GM12878 (cell line): Measurements from ENCODE around the gene FOXN4. TPM values are rescaled to one million over a fixed set of nuclear protein-coding genes. Genes with fewer than 3 reads are reported as not detected.

ENCODE experiments used
- ATAC-seq: fragments of 200-7000 bp; cut with Tn5 transposase; 3 replicates; pipeline ENCODE4 v1.9.1; 2020; ENCODE audit warnings: mild to moderate bottlenecking, moderate library complexity
- BruUV-seq: library from RNA; stranded (reverse); fragments of 400-500 nt; replicated peaks from 2 replicates; lab custom pipeline; 2021; lab: Mats Ljungman, UMichigan
- CTCF ChIA-PET: fragments of 300-600 bp; sonication (Branson Sonifier 250); formaldehyde crosslinking; extraction: SDS; loops from one replicate; lab custom pipeline; 2021; ENCODE audit warnings: inconsistent platforms; lab: Yijun Ruan, JAX
- POLR2A ChIA-PET: fragments of 350-600 bp; formaldehyde crosslinking; extraction: SDS; loops from one replicate; lab custom pipeline; 2021; ENCODE audit warnings: inconsistent platforms; lab: Charles Lee
- RAD21 ChIA-PET: fragments of 300-600 bp; sonication (Branson Sonifier 250); formaldehyde crosslinking; loops from one replicate; lab custom pipeline; 2023; ENCODE audit warnings: antibody characterized with exemption; ENCODE audit not compliant: unreplicated experiment; lab: Charles Lee
- SMC1A ChIA-PET: fragments of 300-600 bp; sonication (Branson Sonifier 250); formaldehyde crosslinking; loops from one replicate; lab custom pipeline; 2023; ENCODE audit not compliant: unreplicated experiment, uncharacterized antibody; lab: Charles Lee
- DNase-seq: peaks from one replicate; pipeline ENCODE4 v3.0.0-alpha.2; 2011; ENCODE audit warnings: low read depth, low spot score
- FAIRE-seq: peaks from 3 replicates; lab custom pipeline; 2011; peaks lifted over from hg19 to GRCh38; lab: Jason Lieb, UNC
- H2AFZ ChIP-seq: 2 replicates; pipeline ENCODE4 v1.6.0; 2011; ENCODE audit warnings: low read depth, low read length, control low read depth; ENCODE audit not compliant: control insufficient read depth
- H3K27ac ChIP-seq: 2 replicates; pipeline ENCODE4 v1.5.1; 2011; ENCODE audit warnings: control low read depth; ENCODE audit not compliant: control insufficient read depth, insufficient read depth
- H3K27me3 ChIP-seq, 2 experiments: replicated peaks in 1 of 2; 2 replicates each; pipeline versions ENCODE4 v1.6.0 to v1.6.1; 2011; ENCODE audit warnings: low read length in 1 of 2; ENCODE audit not compliant: control insufficient read depth in 2 of 2, insufficient read depth in 2 of 2
- H3K36me3 ChIP-seq, 2 experiments: 2 replicates each; pipeline ENCODE4 v1.5.1; 2011; ENCODE audit warnings: low read length in 1 of 2; ENCODE audit not compliant: control insufficient read depth in 2 of 2, insufficient read depth in 2 of 2
- H3K4me1 ChIP-seq: 2 replicates; pipeline ENCODE4 v1.6.1; 2011; ENCODE audit warnings: mild to moderate bottlenecking, low read length, moderate library complexity, mixed read lengths; ENCODE audit not compliant: control insufficient read depth, insufficient read depth
- H3K4me2 ChIP-seq: 2 replicates; pipeline ENCODE4 v1.6.0; 2011; ENCODE audit warnings: control low read depth; ENCODE audit not compliant: control insufficient read depth, insufficient read depth
- H3K4me3 ChIP-seq: fragments of 200-600 bp; sonication (generic); 2 replicates; pipeline ENCODE4 v1.5.1; 2016
- H3K79me2 ChIP-seq: 2 replicates; pipeline ENCODE4 v1.6.0; 2011; ENCODE audit warnings: low read length; ENCODE audit not compliant: control insufficient read depth, insufficient read depth
- H3K9ac ChIP-seq: 2 replicates; pipeline ENCODE4 v1.8.0; 2011; ENCODE audit warnings: low read length, control low read depth, mixed read lengths; ENCODE audit not compliant: control insufficient read depth, insufficient read depth
- H3K9me3 ChIP-seq: replicated peaks from 3 replicates; pipeline ENCODE4 v1.5.1; 2011; ENCODE audit warnings: mild to moderate bottlenecking, low read length; ENCODE audit not compliant: control insufficient read depth, insufficient read depth
- H4K20me1 ChIP-seq: 2 replicates; pipeline ENCODE4 v1.6.0; 2011; ENCODE audit not compliant: control insufficient read depth, insufficient read depth
- ETV6 ChIP-seq, 2 experiments: fragments of 450-650 bp in 1 of 2; IDR thresholded peaks in 1 of 2; conservative IDR thresholded peaks in 1 of 2; 2 replicates each; pipeline ENCODE4 v1.6.1; 2014; ENCODE audit warnings: antibody characterized with exemption in 1 of 2, borderline replicate concordance in 1 of 2, low read depth in 1 of 2, mild to moderate bottlenecking in 1 of 2, moderate library complexity in 1 of 2
- HCFC1 ChIP-seq: fragments of 150-350 bp; IDR thresholded peaks from 2 replicates; pipeline ENCODE4 v1.6.1; 2014; ENCODE audit warnings: low read length
- IRF4 ChIP-seq: IDR thresholded peaks from 2 replicates; pipeline ENCODE4 v1.6.1; 2011; ENCODE audit warnings: low read depth, low read length
- MTA3 ChIP-seq: IDR thresholded peaks from 2 replicates; pipeline ENCODE4 v1.6.1; 2012; ENCODE audit warnings: low read length, inconsistent platforms, borderline replicate concordance
- NFIC ChIP-seq: IDR thresholded peaks from 2 replicates; pipeline ENCODE4 v1.6.1; 2012; ENCODE audit warnings: low read depth, mild to moderate bottlenecking, inconsistent platforms, low read length, moderate library complexity
- PAX8 ChIP-seq: fragments of 450-650 bp; IDR thresholded peaks from 2 replicates; pipeline ENCODE4 v1.6.1; 2017; ENCODE audit warnings: mild to moderate bottlenecking, moderate library complexity
- RAD21 ChIP-seq: IDR thresholded peaks from 2 replicates; pipeline ENCODE4 v1.6.1; 2011; ENCODE audit warnings: mild to moderate bottlenecking, low read depth, low read length, moderate library complexity; ENCODE audit not compliant: insufficient read depth
- TARDBP ChIP-seq: IDR thresholded peaks from 2 replicates; pipeline ENCODE4 v1.6.1; 2016; ENCODE audit warnings: borderline replicate concordance
- TBL1XR1 ChIP-seq: IDR thresholded peaks from 2 replicates; pipeline ENCODE4 v1.6.1; 2012; ENCODE audit warnings: low read depth, low read length, improper control_type of control experiment
- WRNIP1 ChIP-seq: IDR thresholded peaks from 2 replicates; pipeline ENCODE4 v1.6.1; 2011; ENCODE audit warnings: low read depth, low read length, improper control_type of control experiment, borderline replicate concordance
- YBX1 ChIP-seq: fragments of 450-650 bp; IDR thresholded peaks from 2 replicates; pipeline ENCODE4 v1.6.1; 2016; ENCODE audit warnings: antibody characterized with exemption
- ZBED1 ChIP-seq: IDR thresholded peaks from 2 replicates; pipeline ENCODE4 v1.6.1; 2016; ENCODE audit warnings: borderline replicate concordance
- WGBS: methylation state at CpG from one replicate; pipeline ENCODE4 v1.1.6; 2016; ENCODE audit warnings: low lambda C conversion rate; ENCODE audit not compliant: insufficient replicate concordance, insufficient coverage; ENCODE audit errors: missing lambda C conversion rate; 5-methylcytosine and 5-hydroxymethylcytosine counted together
- in situ Hi-C: fragments of 300-500 bp; cut with MboI; formaldehyde crosslinking; loops from 9 replicates; pipeline ENCODE4 v1.14.3; 2018; ENCODE audit warnings: mixed read lengths
- intact Hi-C: fragments of 100-400 bp; cut with micrococcal nuclease; formaldehyde crosslinking; loops from one replicate; pipeline ENCODE4 v1.14.2; 2022; ENCODE audit not compliant: unreplicated experiment
- polyA plus RNA-seq, 11 experiments: library from polyadenylated mRNA; depleted of rRNA in 4 of 11; unstranded in 6 of 11; stranded (reverse) in 5 of 11; fragments of >200 nt; fragmentation: Nextera tagmentation in 4 of 11; fragmentation: Illumina TruSeq in 1 of 11; extraction: Ambion mirVana in 4 of 11; extraction: Trizol in 1 of 11; gene quantifications; 1 replicate in 1 of 11; 2 replicates in 10 of 11; pipeline versions ENCODE4 v1.2.1 to v1.2.3, GENCODE V29; 2011 to 2016; ENCODE audit warnings: inconsistent platforms in 2 of 11, missing spikeins in 2 of 11, low read depth in 1 of 11
- total RNA-seq, 4 experiments: library from RNA; depleted of rRNA in 3 of 4; stranded (reverse); fragments of >200 nt in 3 of 4; fragmentation: Illumina TruSeq in 1 of 4; extraction: Trizol in 1 of 4; gene quantifications; 2 replicates each; pipeline versions ENCODE4 v1.2.1 to v1.2.3, GENCODE V29; 2013 to 2021
- TF ChIP-seq, protein P1 (sequence below): fragments of 150-350 bp; IDR thresholded peaks from 2 replicates; pipeline ENCODE4 v1.6.1; 2014; ENCODE audit warnings: mild to moderate bottlenecking, low read depth, low read length
- TF ChIP-seq, protein P2 (sequence below): IDR thresholded peaks from 2 replicates; pipeline ENCODE4 v1.6.1; 2011; ENCODE audit warnings: low read depth, low read length, improper control_type of control experiment, borderline replicate concordance

FOXN4 gene
- total and polyA plus RNA-seq, 10 of the 15 experiments (the other 5 are each of a cell fraction or from before 2014, with no cell fraction given) = not detected

GRCh38 chr12:109230193-109230592 lies 78.9 kb downstream of the FOXN4 start:
- FAIRE-seq (no peak), ATAC-seq (no peak), DNase-seq (no peak)
- Histone ChIP-seq H3K4me1 (no peaks in the 10 kb centered on the region), H3K4me2 (no peak overlapping the region), H3K79me2 (no peaks in the 10 kb centered on the region), H3K9ac (no peak overlapping the region), H3K9me3 (no peaks in the 10 kb centered on the region), H2AFZ (no peak overlapping the region), H4K20me1 (no peaks in the 10 kb centered on the region), H3K27ac (no peak overlapping the region), H3K4me3 (no peak overlapping the region), H3K36me3 (no peaks in the 10 kb centered on the region), H3K27me3 (no peaks in the 10 kb centered on the region)
- ChIA-PET RAD21 (no interaction called here), CTCF (no interaction called here), SMC1A (no interaction called here), POLR2A (no interaction called here)
- TF ChIP-seq TARDBP (no peak), TBL1XR1 (no peak), MTA3 (no peak), IRF4 (no peak), NFIC (no peak), HCFC1 (no peak), ZBED1 (no peak), YBX1 (no peak), PAX8 (no peak), ETV6 (conservative IDR thresholded peaks at IDR 0.05 in 1 of 2, IDR thresholded peaks at IDR 0.05 in 1 of 2; ENCODE audit: borderline replicate concordance in 1 of 2, low read depth in 1 of 2) (no peak), WRNIP1 (no peak), RAD21 (no peak)
- TF ChIP-seq, protein P1, sequence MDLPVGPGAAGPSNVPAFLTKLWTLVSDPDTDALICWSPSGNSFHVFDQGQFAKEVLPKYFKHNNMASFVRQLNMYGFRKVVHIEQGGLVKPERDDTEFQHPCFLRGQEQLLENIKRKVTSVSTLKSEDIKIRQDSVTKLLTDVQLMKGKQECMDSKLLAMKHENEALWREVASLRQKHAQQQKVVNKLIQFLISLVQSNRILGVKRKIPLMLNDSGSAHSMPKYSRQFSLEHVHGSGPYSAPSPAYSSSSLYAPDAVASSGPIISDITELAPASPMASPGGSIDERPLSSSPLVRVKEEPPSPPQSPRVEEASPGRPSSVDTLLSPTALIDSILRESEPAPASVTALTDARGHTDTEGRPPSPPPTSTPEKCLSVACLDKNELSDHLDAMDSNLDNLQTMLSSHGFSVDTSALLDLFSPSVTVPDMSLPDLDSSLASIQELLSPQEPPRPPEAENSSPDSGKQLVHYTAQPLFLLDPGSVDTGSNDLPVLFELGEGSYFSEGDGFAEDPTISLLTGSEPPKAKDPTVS = no peak
- TF ChIP-seq, protein P2, sequence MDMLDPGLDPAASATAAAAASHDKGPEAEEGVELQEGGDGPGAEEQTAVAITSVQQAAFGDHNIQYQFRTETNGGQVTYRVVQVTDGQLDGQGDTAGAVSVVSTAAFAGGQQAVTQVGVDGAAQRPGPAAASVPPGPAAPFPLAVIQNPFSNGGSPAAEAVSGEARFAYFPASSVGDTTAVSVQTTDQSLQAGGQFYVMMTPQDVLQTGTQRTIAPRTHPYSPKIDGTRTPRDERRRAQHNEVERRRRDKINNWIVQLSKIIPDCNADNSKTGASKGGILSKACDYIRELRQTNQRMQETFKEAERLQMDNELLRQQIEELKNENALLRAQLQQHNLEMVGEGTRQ = no peak
- in situ Hi-C loops = no loop called here
- 42% methylated on average over 2 of the region's 2 CpGs for WGBS
- intact Hi-C loops = no loop called here
- BruUV-seq = no TSS peak
